ENCODE measurements around the gene C17orf50. TPM values are rescaled to one million over a fixed set of nuclear protein-coding genes. Genes with fewer than 3 reads are reported as not detected.
A peak's percentile ranks its signal among the peaks of the same experiment; 100 is the strongest.

Gene C17orf50
- total RNA-seq, 4 donors from 2014 or later = not detected

- Histone ChIP-seq H3K27me3 (peaks cover 14 to 23% (median 14%) of the 10 kb centered on the region in 3 donors), H3K4me1 (peaks cover 11 to 16% of the 10 kb centered on the region in 2 donors), H3K27ac (no peak overlapping the region), H3K9me3 (no peaks in the 10 kb centered on the region), H3K4me3 (no peak overlapping the region), H3K36me3 (no peaks in the 10 kb centered on the region)
- DNase-seq (no peak), ATAC-seq (no peak)
- in situ Hi-C loops (cut with MboI; ENCODE audit: low sequenced_read_pairs in 4 of 4) = loop anchor here (5.0 to 25.0 kb wide), 5 partner anchors 81 to 584 kb away; no protein-coding TSS in a partner anchor
- intact Hi-C loops (cut with DNase I; ENCODE audit: low total_unique reads) = loop anchor here (2.0 kb wide), 1 partner anchor 433 kb away; no protein-coding TSS in a partner anchor
- TF ChIP-seq POLR2A (IDR thresholded peaks at IDR 0.05) (no peak), CTCF (IDR thresholded peaks at IDR 0.05 in 4 of 5, conservative IDR thresholded peaks at IDR 0.05 in 1 of 5) (no peak)
These were observed 14.9 kb upstream of the C17orf50 start for GRCh38 chr17:35745749-35746320.

GRCh38 chr17:35747540-35748017, 13.1 kb upstream of the C17orf50 start:
- H3K27ac ChIP-seq = no peak overlapping the region
- H3K27me3 ChIP-seq = peaks cover 12 to 23% (median 14%) of the 10 kb centered on the region in 3 donors
- no peaks in the 10 kb centered on the region for H3K9me3 ChIP-seq
- TF ChIP-seq POLR2A (IDR thresholded peaks at IDR 0.05) (no peak), CTCF (IDR thresholded peaks at IDR 0.05 in 4 of 5, conservative IDR thresholded peaks at IDR 0.05 in 1 of 5) (peak; percentile 88 to 94 (median 92))
- H3K4me1 ChIP-seq = peaks cover 11% of the 10 kb centered on the region in 2 donors
- ATAC-seq (peak; percentile 81 to 89), DNase-seq (peak; percentile 52 to 66)
- H3K4me3 ChIP-seq = no peak overlapping the region
- in situ Hi-C loops (cut with MboI; ENCODE audit: low sequenced_read_pairs in 4 of 4) (loop anchor here (5.0 to 25.0 kb wide), 5 partner anchors 83 to 585 kb away; no protein-coding TSS in a partner anchor), intact Hi-C loops (cut with DNase I; ENCODE audit: low total_unique reads) (loop anchor here (1.0 to 2.0 kb wide), 3 partner anchors 86 to 435 kb away; no protein-coding TSS in a partner anchor)
- no peaks in the 10 kb centered on the region for H3K36me3 ChIP-seq

- H3K4me3 ChIP-seq = no peak overlapping the region
- H3K4me1 ChIP-seq = peaks cover 11% of the 10 kb centered on the region in 2 donors
- in situ Hi-C loops (cut with MboI; ENCODE audit: low sequenced_read_pairs in 4 of 4) (loop anchor here (5.0 to 25.0 kb wide), 5 partner anchors 84 to 586 kb away; no protein-coding TSS in a partner anchor), intact Hi-C loops (cut with DNase I; ENCODE audit: low total_unique reads) (no loop called here)
- ATAC-seq = peak in 1 of 2 donors; percentile 12
- TF ChIP-seq CTCF (IDR thresholded peaks at IDR 0.05 in 4 of 5, conservative IDR thresholded peaks at IDR 0.05 in 1 of 5) (no peak), POLR2A (IDR thresholded peaks at IDR 0.05) (no peak)
- H3K36me3 ChIP-seq = no peaks in the 10 kb centered on the region
- peaks cover 11 to 19% (median 14%) of the 10 kb centered on the region in 3 donors for H3K27me3 ChIP-seq
- peak overlapping the region in 1 of 4 donors; percentile 18 for H3K27ac ChIP-seq
- no peaks in the 10 kb centered on the region for H3K9me3 ChIP-seq
- DNase-seq = no peak
These were observed 12.3 kb upstream of the C17orf50 start for GRCh38 chr17:35748341-35748841.

- no peak for TF ChIP-seq POLR2A (IDR thresholded peaks at IDR 0.05)
- TF ChIP-seq CTCF (IDR thresholded peaks at IDR 0.05 in 4 of 5, conservative IDR thresholded peaks at IDR 0.05 in 1 of 5) = no peak
- Histone ChIP-seq H3K36me3 (no peaks in the 10 kb centered on the region), H3K4me3 (no peak overlapping the region), H3K9me3 (no peaks in the 10 kb centered on the region), H3K4me1 (peaks cover 11% of the 10 kb centered on the region in 2 donors), H3K27ac (no peak overlapping the region), H3K27me3 (peaks cover 11 to 19% (median 14%) of the 10 kb centered on the region in 3 donors)
- intact Hi-C loops (cut with DNase I; ENCODE audit: low total_unique reads) (no loop called here), in situ Hi-C loops (cut with MboI; ENCODE audit: low sequenced_read_pairs in 4 of 4) (loop anchor here (5.0 to 25.0 kb wide), 5 partner anchors 84 to 587 kb away; no protein-coding TSS in a partner anchor)
- DNase-seq (no peak), ATAC-seq (no peak)
These were observed 11.7 kb upstream of the C17orf50 start for GRCh38 chr17:35748979-35749378.
